RWPE2 (cell line): ENCODE measurements around the gene ARHGAP21.

ENCODE experiments used
- ATAC-seq: fragments of 200-7000 bp; cut with Tn5 transposase; 3 replicates; pipeline ENCODE4 v1.9.1; 2021; ENCODE audit warnings: low read depth
- DNase-seq: peaks from one replicate; pipeline ENCODE4 v3.0.0-alpha.2; 2020; ENCODE audit warnings: low spot score
- H3K27ac ChIP-seq: fragments of 450-650 bp; 2 replicates; pipeline ENCODE4 v1.5.1; 2017; ENCODE audit warnings: mild to moderate bottlenecking; ENCODE audit not compliant: poor library complexity, severe bottlenecking
- H3K27me3 ChIP-seq: fragments of 250-450 bp; sonication (Bioruptor Pico); 2 replicates; pipeline ENCODE4 v1.5.1; 2021; ENCODE audit warnings: mild to moderate bottlenecking, moderate library complexity; ENCODE audit not compliant: insufficient read depth, poor library complexity, severe bottlenecking
- H3K36me3 ChIP-seq: fragments of 250-450 bp; sonication (Bioruptor Pico); 2 replicates; pipeline ENCODE4 v1.5.1; 2020; ENCODE audit warnings: low read depth, mild to moderate bottlenecking, moderate library complexity
- H3K4me1 ChIP-seq: fragments of 250-450 bp; sonication (Bioruptor Pico); 2 replicates; pipeline ENCODE4 v1.5.1; 2021; ENCODE audit warnings: mild to moderate bottlenecking, moderate library complexity; ENCODE audit not compliant: insufficient read depth, poor library complexity, severe bottlenecking
- H3K4me3 ChIP-seq: fragments of 250-450 bp; sonication (Bioruptor Pico); 2 replicates; pipeline ENCODE4 v1.5.1; 2021; ENCODE audit warnings: mild to moderate bottlenecking, moderate library complexity; ENCODE audit not compliant: severe bottlenecking
- H3K9me3 ChIP-seq: fragments of 250-450 bp; sonication (Bioruptor Pico); 2 replicates; pipeline ENCODE4 v1.5.1; 2021; ENCODE audit warnings: mild to moderate bottlenecking, moderate library complexity; ENCODE audit not compliant: severe bottlenecking
- CTCF ChIP-seq: fragments of 450-650 bp; IDR thresholded peaks from one replicate; pipeline ENCODE4 v1.5.1; 2017; ENCODE audit warnings: mild to moderate bottlenecking, moderate library complexity; ENCODE audit not compliant: poor library complexity, severe bottlenecking

The ARHGAP21 gene

GRCh38 chr10:24652381-24652957, 71.2 kb downstream of the ARHGAP21 start:
- no peaks in the 10 kb centered on the region for H3K9me3 ChIP-seq
- no peak for DNase-seq
- TF ChIP-seq CTCF, result no peak

GRCh38 chr10:24651923-24652322, 71.8 kb downstream of the ARHGAP21 start:
- no peak overlapping the region for H3K4me3 ChIP-seq
- no peak for TF ChIP-seq CTCF
- no peaks in the 10 kb centered on the region for H3K9me3 ChIP-seq
- ATAC-seq, result no peak
- DNase-seq, result no peak
- H3K27ac ChIP-seq, result no peak overlapping the region
- no peaks in the 10 kb centered on the region for H3K4me1 ChIP-seq
- H3K36me3 ChIP-seq, result peaks cover 4% of the 10 kb centered on the region
- no peaks in the 10 kb centered on the region for H3K27me3 ChIP-seq

More at GRCh38 chr10:24652381-24652957, 71.2 kb downstream of the ARHGAP21 start:
- Histone ChIP-seq H3K27me3 (no peaks in the 10 kb centered on the region), H3K4me3 (no peak overlapping the region), H3K36me3 (peaks cover 4% of the 10 kb centered on the region), H3K4me1 (no peaks in the 10 kb centered on the region), H3K27ac (no peak overlapping the region)
- no peak for ATAC-seq

GRCh38 chr10:24650669-24651391, 72.9 kb downstream of the ARHGAP21 start:
- no peak for TF ChIP-seq CTCF
- H3K27ac ChIP-seq, result no peak overlapping the region
- H3K9me3 ChIP-seq, result no peaks in the 10 kb centered on the region
- H3K4me3 ChIP-seq, result no peak overlapping the region
- no peaks in the 10 kb centered on the region for H3K27me3 ChIP-seq
- H3K36me3 ChIP-seq, result peaks cover 4% of the 10 kb centered on the region
- no peaks in the 10 kb centered on the region for H3K4me1 ChIP-seq
- DNase-seq, result no peak
- no peak for ATAC-seq

- no peaks in the 10 kb centered on the region for H3K27me3 ChIP-seq
- H3K36me3 ChIP-seq, result peaks cover 4% of the 10 kb centered on the region
- ATAC-seq, result peak; percentile 24; the same call in 1 of the 3 replicates
- no peaks in the 10 kb centered on the region for H3K9me3 ChIP-seq
- TF ChIP-seq CTCF, result no peak
- DNase-seq, result no peak
- H3K4me3 ChIP-seq, result no peak overlapping the region
- no peak overlapping the region for H3K27ac ChIP-seq
- peaks cover 10% of the 10 kb centered on the region for H3K4me1 ChIP-seq
These were observed 77.9 kb downstream of the ARHGAP21 start for GRCh38 chr10:24645784-24646183.

- TF ChIP-seq CTCF, result no peak
- ATAC-seq, result no peak
- H3K4me3 ChIP-seq, result no peak overlapping the region
These were observed 78.7 kb downstream of the ARHGAP21 start for GRCh38 chr10:24645022-24645421.

More at GRCh38 chr10:24645022-24645421, 78.7 kb downstream of the ARHGAP21 start:
- Histone ChIP-seq H3K4me1 (peaks cover 10% of the 10 kb centered on the region), H3K36me3 (peaks cover 4% of the 10 kb centered on the region), H3K27me3 (no peaks in the 10 kb centered on the region), H3K9me3 (no peaks in the 10 kb centered on the region), H3K27ac (no peak overlapping the region)
- DNase-seq, result no peak
